Calu3 (cell line): Measurements from ENCODE around the gene SUMF2. TPM values are rescaled to one million over a fixed set of nuclear protein-coding genes. Genes with fewer than 3 reads are reported as not detected.
"Not testable (repeated sequence)": the region's sequence is repeated elsewhere in the genome, so short reads cannot be mapped to it uniquely, and the experiment has no call there.

Experiments used
- BruUV-seq: library from RNA; stranded (reverse); fragments of 400-500 nt; replicated peaks from 2 replicates; lab custom pipeline; 2021; lab: Mats Ljungman, UMichigan
- CTCF ChIA-PET: fragments of 300-600 bp; sonication (Branson Sonifier 250); formaldehyde crosslinking; loops from one replicate; lab custom pipeline; 2022; ENCODE audit warnings: antibody characterized with exemption; lab: Charles Lee
- DNase-seq: peaks from one replicate; pipeline ENCODE4 v3.0.0; 2022
- H3K27ac Mint-ChIP-seq: one replicate; pipeline ENCODE4 v1.8.0; 2022; ENCODE audit warnings: mixed read lengths; ENCODE audit not compliant: unreplicated experiment
- H3K27me3 Mint-ChIP-seq: one replicate; pipeline ENCODE4 v1.8.0; 2022; ENCODE audit warnings: mixed read lengths; ENCODE audit not compliant: unreplicated experiment
- H3K36me3 Mint-ChIP-seq: one replicate; pipeline ENCODE4 v1.8.0; 2022; ENCODE audit warnings: mild to moderate bottlenecking, moderate library complexity, mixed read lengths; ENCODE audit not compliant: insufficient read depth, unreplicated experiment
- H3K4me1 Mint-ChIP-seq: one replicate; pipeline ENCODE4 v1.8.0; 2022; ENCODE audit warnings: mild to moderate bottlenecking, low read depth, mixed read lengths; ENCODE audit not compliant: unreplicated experiment
- H3K4me3 Mint-ChIP-seq: one replicate; pipeline ENCODE4 v1.8.0; 2022; ENCODE audit warnings: mild to moderate bottlenecking, low read depth, moderate library complexity, mixed read lengths; ENCODE audit not compliant: unreplicated experiment
- H3K9me3 Mint-ChIP-seq: one replicate; pipeline ENCODE4 v1.8.0; 2022; ENCODE audit warnings: low read depth, mixed read lengths; ENCODE audit not compliant: unreplicated experiment
- CTCF ChIP-seq: fragments of 200-600 bp; IDR thresholded peaks from one replicate; pipeline ENCODE4 v1.8.0; 2022; ENCODE audit warnings: antibody characterized with exemption; ENCODE audit not compliant: unreplicated experiment
- intact Hi-C: fragments of 100-400 bp; cut with micrococcal nuclease; formaldehyde crosslinking; loops from one replicate; pipeline ENCODE4 v1.10.0; 2022; ENCODE audit not compliant: unreplicated experiment
- total RNA-seq: library from RNA; stranded (reverse); gene quantifications from 2 replicates; pipeline ENCODE4 v1.2.3, GENCODE V29; 2022

SUMF2 gene
- total RNA-seq, 1 experiment from 2014 or later: 255 TPM

GRCh38 chr7:56053379-56053778 is 10.7 kb upstream of the SUMF2 start:
- Mint-ChIP-seq H3K36me3 (peaks cover 97% of the 10 kb centered on the region), H3K4me3 (peak overlapping the region; percentile 94), H3K27me3 (no peaks in the 10 kb centered on the region), H3K9me3 (no peaks in the 10 kb centered on the region), H3K4me1 (peaks cover 50% of the 10 kb centered on the region), H3K27ac (peak overlapping the region; percentile 95)
- no peak for TF ChIP-seq CTCF
- DNase-seq: no peak
- CTCF ChIA-PET: interaction anchor here (1.1 kb wide), 1 partner anchor 19 kb away, joined by 3 read pairs; no protein-coding TSS in a partner anchor
- intact Hi-C loops: no loop called here
- BruUV-seq: no TSS peak

GRCh38 chr7:56053993-56054392 is 10.1 kb upstream of the SUMF2 start:
- Mint-ChIP-seq H3K4me1 (peaks cover 49% of the 10 kb centered on the region), H3K27me3 (no peaks in the 10 kb centered on the region), H3K9me3 (no peaks in the 10 kb centered on the region), H3K27ac (peak overlapping the region; percentile 95), H3K36me3 (peaks cover 97% of the 10 kb centered on the region), H3K4me3 (peak overlapping the region; percentile 94)
- intact Hi-C loops: no loop called here
- DNase-seq: no peak
- no peak for TF ChIP-seq CTCF
- CTCF ChIA-PET: interaction anchor here (0.5 to 1.1 kb wide), 2 partner anchors 20 to 44 kb away, joined by 3 to 4 read pairs; no protein-coding TSS in a partner anchor
- BruUV-seq: no TSS peak

GRCh38 chr7:56062382-56062781 is 1.7 kb upstream of the SUMF2 start:
- H3K9me3 Mint-ChIP-seq: no peaks in the 10 kb centered on the region
- peaks cover 88% of the 10 kb centered on the region for H3K36me3 Mint-ChIP-seq
- intact Hi-C loops: loop anchor here (1.0 kb wide), 1 partner anchor 11 kb away; the partner anchor contains the start of genes CCT6A and PSPH
- peaks cover 64% of the 10 kb centered on the region for H3K4me1 Mint-ChIP-seq
- H3K27me3 Mint-ChIP-seq: no peaks in the 10 kb centered on the region
- CTCF ChIA-PET: interaction anchor here (0.7 to 1.3 kb wide), 4 partner anchors 11 to 62 kb away, joined by 3 to 4 read pairs (median 3); partner anchors contain the start of genes CCT6A and PSPH
- peak overlapping the region; percentile 35 for H3K4me3 Mint-ChIP-seq
- no peak for TF ChIP-seq CTCF
- H3K27ac Mint-ChIP-seq: peak overlapping the region; percentile 77
- DNase-seq: peak; percentile 33
- no TSS peak for BruUV-seq

GRCh38 chr7:56063500-56063881 is 595 bp upstream of the SUMF2 start:
- H3K27me3 Mint-ChIP-seq: no peaks in the 10 kb centered on the region
- DNase-seq: no peak
- intact Hi-C loops: no loop called here

GRCh38 chr7:56066376-56066775 is 2.3 kb downstream of the SUMF2 start:
- intact Hi-C loops, H3K27me3 Mint-ChIP-seq, H3K9me3 Mint-ChIP-seq, H3K27ac Mint-ChIP-seq, DNase-seq, H3K4me3 Mint-ChIP-seq, BruUV-seq: not testable (repeated sequence)
- Mint-ChIP-seq H3K36me3 (peaks cover 74% of the 10 kb centered on the region), H3K4me1 (peaks cover 31% of the 10 kb centered on the region)
- CTCF ChIA-PET: interaction anchor here (2.3 kb wide), 1 partner anchor 8 kb away, joined by 15 read pairs; no protein-coding TSS in a partner anchor

More at GRCh38 chr7:56063500-56063881, 595 bp upstream of the SUMF2 start:
- H3K9me3 Mint-ChIP-seq: no peaks in the 10 kb centered on the region
- TF ChIP-seq CTCF: no peak
- H3K36me3 Mint-ChIP-seq: peaks cover 83% of the 10 kb centered on the region
- CTCF ChIA-PET: interaction anchor here (1.8 to 2.1 kb wide), 2 partner anchors 12 to 29 kb away, joined by 4 to 12 read pairs; partner anchors contain the start of genes CCT6A and PSPH
- BruUV-seq: TSS peak; percentile 6
- peak overlapping the region; percentile 84 for H3K4me3 Mint-ChIP-seq
- peak overlapping the region; percentile 90 for H3K27ac Mint-ChIP-seq
- H3K4me1 Mint-ChIP-seq: peaks cover 55% of the 10 kb centered on the region
